GM18505 (cell line): ENCODE data around the gene KAT2B.
"Not testable (repeated sequence)": the region's sequence is repeated elsewhere in the genome, so short reads cannot be mapped to it uniquely, and the experiment has no call there.

Experiments
- ATAC-seq: cut with Tn5 transposase; IDR thresholded peaks from one replicate; pipeline ENCODE4 v1.9.1; 2021; ENCODE audit not compliant: unreplicated experiment
- POLR2A ChIP-seq: IDR thresholded peaks from 4 replicates; pipeline ENCODE4 v1.6.1; 2011; ENCODE audit warnings: borderline replicate concordance; ENCODE audit not compliant: insufficient read depth, insufficient read length; ENCODE audit errors: extremely low read depth

The KAT2B gene

GRCh38 chr3:20039765-20040547 is at the start of gene KAT2B:
TSS of gene KAT2B (plus strand) at chr3:20040446. CDS start at chr3:20040478, 32 bp downstream.
- ATAC-seq, result peak; percentile 63
- peak; percentile 44 for TF ChIP-seq POLR2A

DNA sequence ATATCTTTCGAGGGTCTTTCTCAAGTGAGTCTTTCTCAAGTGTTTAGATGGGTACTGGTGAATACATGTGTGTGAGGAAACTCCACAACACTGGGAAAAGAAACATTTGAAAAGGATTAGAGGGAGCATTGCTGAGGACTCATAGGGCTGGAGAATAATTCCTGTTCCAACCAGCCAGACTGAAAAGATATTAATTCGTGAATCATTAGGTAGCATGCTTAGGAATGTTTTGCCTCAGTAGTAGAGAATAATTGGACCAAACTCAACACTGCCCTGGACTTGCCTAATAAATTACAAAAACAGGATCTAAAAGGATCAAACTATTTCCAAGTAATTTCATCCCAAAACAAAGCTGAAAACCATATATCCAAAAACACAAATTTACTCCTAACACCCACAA is 45.5 kb upstream of the KAT2B start:
- no peak for ATAC-seq
- TF ChIP-seq POLR2A, result no peak

DNA sequence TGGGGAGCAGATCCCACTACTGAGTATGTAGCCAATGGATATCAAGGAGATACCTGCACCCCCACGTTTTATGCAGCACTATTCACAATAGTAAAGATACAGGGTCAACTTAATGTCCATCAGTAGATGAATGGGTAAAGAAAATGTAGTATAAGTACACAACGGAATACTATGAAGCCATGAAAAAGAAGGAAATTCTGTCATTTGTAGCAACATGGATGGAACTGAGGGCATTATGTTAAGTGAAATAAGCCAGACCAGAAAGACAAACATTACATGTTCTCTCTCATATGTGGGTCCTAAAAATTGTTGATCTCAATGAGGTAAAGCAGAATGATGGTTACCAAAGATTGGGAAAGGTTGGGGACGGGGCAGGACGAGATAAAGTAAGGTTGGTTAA is 42.7 kb upstream of the KAT2B start:
- ATAC-seq, result no peak

DNA sequence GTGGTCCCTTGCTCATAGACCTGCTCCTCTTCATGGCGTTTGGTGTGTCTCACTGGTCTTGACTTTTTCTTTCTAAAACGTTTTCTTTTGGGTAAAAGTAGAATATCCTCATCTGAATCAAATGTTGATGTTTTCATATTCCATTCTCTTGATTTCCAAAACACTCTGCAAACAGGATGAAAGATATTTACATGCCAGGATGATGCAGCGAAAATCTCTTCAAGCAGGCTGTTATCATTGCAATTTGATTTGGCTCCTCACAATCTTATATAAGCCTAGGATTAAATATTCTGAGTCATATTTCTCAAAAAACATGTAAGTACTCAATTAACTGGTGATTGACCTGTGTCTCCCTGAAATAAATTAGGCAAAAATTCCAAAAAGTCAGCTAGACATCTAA is 38.3 kb upstream of the KAT2B start:
- no peak for ATAC-seq
- no peak for TF ChIP-seq POLR2A

More for the DNA sequence above, 42.7 kb upstream of the KAT2B start:
- no peak for TF ChIP-seq POLR2A

DNA sequence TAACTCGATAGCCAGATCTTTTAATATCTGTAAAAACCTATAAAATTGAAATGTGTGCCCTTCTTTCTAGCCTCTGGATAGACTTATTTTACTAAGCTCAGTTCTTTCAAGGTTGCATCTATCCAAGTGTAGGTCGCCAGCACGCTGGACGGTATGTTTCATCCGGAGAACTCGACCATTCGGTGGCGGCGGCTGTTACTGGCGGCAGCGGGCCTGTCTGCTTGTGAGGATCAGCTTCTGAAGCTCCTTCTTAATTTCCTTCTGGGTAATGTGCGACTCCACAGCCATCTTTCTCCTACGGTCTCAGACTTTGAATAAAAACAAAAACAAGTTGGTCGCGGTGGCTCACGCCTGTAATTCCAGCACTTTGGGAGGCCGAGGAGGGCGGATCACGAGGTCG is 32.3 kb upstream of the KAT2B start:
- TF ChIP-seq POLR2A, result no peak
- ATAC-seq, result no peak

DNA sequence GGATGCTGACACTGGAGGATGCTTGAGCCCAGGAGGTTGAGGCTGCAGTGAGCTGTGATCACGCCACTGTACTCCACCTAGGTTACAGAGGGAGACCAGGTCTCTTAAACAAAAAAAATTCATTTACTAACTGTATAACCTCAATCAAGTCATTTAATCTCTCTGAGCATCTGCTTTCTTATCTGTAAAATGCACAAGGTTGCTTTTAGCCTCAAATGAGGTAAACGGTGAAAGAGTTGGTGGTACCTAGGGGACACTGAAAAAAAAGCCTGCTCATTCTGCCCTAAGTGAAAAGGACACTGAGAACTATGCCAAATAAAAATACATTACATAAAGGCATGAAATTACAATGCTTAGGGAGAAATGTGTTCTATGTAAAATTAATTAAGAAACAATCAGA is 31.6 kb upstream of the KAT2B start:
- no peak for TF ChIP-seq POLR2A
- no peak for ATAC-seq

- no peak for ATAC-seq
- TF ChIP-seq POLR2A, result no peak
These were observed 28.1 kb upstream of the KAT2B start, which contains the start of gene PP2D1 for GRCh38 chr3:20012164-20012563. TSS of gene PP2D1 (minus strand) at chr3:20012264. CDS start at chr3:20012072, 192 bp downstream.

DNA sequence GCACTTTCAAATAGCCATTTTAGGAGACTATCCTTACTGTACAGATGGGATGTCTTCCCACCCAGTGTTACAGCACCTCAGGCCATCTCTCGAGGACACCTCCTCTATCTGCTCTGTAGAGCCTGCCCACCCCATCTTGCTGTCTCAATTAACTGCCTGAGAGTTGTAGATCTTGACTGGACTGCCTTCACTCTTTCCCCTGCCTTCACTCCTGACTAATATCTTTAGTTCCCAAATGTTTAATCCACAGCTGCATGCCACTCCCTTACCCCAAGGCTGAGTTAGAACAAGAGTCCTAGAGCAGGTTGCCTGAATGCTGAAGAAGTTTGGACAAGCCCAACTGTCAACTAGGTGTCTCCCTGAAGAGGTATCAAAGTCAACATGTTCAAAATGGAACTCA is 26.9 kb upstream of the KAT2B start:
- ATAC-seq, result no peak
- TF ChIP-seq POLR2A, result no peak

GRCh38 chr3:20015525-20015924 is 24.7 kb upstream of the KAT2B start:
- no peak for TF ChIP-seq POLR2A
- no peak for ATAC-seq

DNA sequence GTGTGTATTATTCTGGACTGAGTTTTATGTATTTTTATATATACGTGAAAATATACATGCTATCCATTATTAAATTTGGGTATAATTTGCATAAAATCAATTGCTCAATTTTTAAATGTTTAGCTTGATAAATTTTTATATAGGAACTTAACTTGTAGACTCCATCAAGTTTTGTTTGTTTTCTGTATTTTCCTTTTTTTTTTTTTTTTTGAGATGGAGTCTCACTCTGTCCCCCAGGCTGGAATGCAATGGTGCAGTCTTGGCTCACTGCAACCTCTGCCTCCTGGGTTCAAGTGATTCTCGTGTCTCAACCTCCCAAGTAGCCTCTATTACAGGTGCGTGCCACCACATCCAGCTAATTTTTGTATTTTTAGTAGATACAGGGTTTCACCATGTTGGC is 24.2 kb upstream of the KAT2B start:
- not testable (repeated sequence) for ATAC-seq

- ATAC-seq, result no peak
- TF ChIP-seq POLR2A, result no peak
These were observed 17.2 kb upstream of the KAT2B start for GRCh38 chr3:20022954-20023622.

DNA sequence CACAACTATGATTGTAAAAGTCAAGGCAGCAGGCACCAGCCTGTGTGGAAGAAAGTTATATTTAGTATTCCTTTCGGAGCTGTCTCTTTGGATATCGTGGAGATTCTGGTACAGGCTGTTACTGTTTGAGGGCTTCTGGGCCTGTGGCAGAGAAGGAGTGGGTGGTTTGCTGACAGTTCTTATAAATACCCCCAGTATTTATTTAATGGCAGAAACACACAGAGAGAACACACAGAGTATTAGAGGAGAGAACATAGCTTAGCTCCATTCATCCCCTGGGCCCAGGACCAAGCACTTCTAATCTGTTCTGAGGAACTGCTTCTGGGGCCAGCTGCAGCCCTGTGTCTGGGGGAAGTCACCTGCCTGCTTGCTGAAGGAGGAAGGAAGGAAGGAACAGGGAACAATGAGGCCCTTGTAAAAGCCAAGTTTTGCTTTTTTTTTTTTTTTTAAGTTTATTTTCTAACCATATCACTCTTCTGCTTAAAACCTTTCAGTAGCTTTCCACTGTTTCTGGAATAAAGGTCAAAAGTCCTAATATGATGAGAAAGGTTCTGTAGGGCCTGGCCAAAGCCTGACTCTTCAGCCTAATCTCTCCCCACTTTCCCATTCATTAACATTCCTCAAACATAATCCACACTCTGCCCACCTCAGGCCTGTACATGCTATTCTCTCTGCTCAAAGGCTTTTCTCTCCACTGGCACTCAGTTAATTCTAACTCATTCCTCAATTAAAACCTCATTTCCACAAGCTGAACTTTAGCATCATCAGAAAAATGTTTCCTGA is 16.4 kb upstream of the KAT2B start:
- ATAC-seq, result no peak
- TF ChIP-seq POLR2A, result no peak

DNA sequence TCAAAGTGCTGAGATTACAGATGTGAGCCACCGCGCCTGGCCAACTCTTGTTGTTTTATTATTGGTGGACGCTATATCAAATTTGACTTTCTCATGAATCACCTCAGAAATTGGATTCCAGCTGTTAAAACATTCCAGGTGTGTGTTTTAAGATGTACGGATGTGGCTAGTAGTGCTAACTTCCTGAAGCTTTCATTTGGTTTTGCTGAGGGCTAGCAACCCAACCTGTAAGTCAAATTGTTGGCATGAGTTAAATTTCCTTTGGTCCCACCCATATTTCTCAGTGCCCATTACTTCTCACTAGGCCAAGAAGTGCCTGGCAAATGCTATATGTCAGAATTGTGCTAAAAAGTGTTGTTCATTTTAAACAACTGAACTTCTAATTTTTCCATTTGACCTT is 13.1 kb upstream of the KAT2B start:
- no peak for ATAC-seq
- TF ChIP-seq POLR2A, result no peak
